HL-60 (cell line): ENCODE data around the gene ANO8.

ENCODE experiments used
- DNase-seq, 2 experiments: peaks; one replicate each; pipeline ENCODE4 v3.0.0-alpha.2; 2010 to 2020; ENCODE audit warnings: low read depth in 1 of 2, low spot score in 1 of 2
- H3K27ac ChIP-seq: fragments of 250-450 bp; sonication (Bioruptor Pico); replicated peaks from 2 replicates; pipeline ENCODE4 v1.5.1; 2020; ENCODE audit warnings: mild to moderate bottlenecking, moderate library complexity
- H3K27me3 ChIP-seq: fragments of 250-450 bp; sonication (Bioruptor Pico); 2 replicates; pipeline ENCODE4 v1.5.1; 2021; ENCODE audit warnings: mild to moderate bottlenecking, moderate library complexity; ENCODE audit not compliant: insufficient read depth, poor library complexity, severe bottlenecking
- H3K4me3 ChIP-seq: replicated peaks from 2 replicates; pipeline ENCODE4 v1.5.1; 2011; ENCODE audit warnings: mild to moderate bottlenecking, control low read depth, low read length; ENCODE audit not compliant: insufficient read depth
- CTCF ChIP-seq: IDR thresholded peaks from one replicate; pipeline ENCODE4 v1.5.1; 2011; ENCODE audit warnings: low read length, control low read depth, inconsistent platforms; ENCODE audit not compliant: insufficient read depth
- GABPA ChIP-seq: IDR thresholded peaks from 2 replicates; pipeline ENCODE4 v1.6.1; 2012; ENCODE audit warnings: low read depth
- POLR2AphosphoS5 ChIP-seq: IDR thresholded peaks from 2 replicates; pipeline ENCODE4 v1.6.1; 2012; ENCODE audit warnings: low read depth
- REST ChIP-seq: IDR thresholded peaks from 2 replicates; pipeline ENCODE4 v1.6.1; 2012; ENCODE audit warnings: low read depth; ENCODE audit not compliant: insufficient replicate concordance
- SPI1 ChIP-seq: IDR thresholded peaks from 2 replicates; pipeline ENCODE4 v1.6.1; 2012; ENCODE audit warnings: low read depth, mild to moderate bottlenecking, borderline replicate concordance
- long read RNA-seq: library from polyadenylated mRNA; unstranded; transcript quantifications from one replicate; pipeline ENCODE4 v2.0.0, GENCODE V29; 2020

The ANO8 gene
- long read RNA-seq: 0 reads

GRCh38 chr19:17334414-17335409, at the start of gene ANO8:
Gene ANO8 (minus strand): TSS chr19:17334855. CDS start chr19:17334670, 185 bp downstream.
- 0 out of 2 replicates have a peak, but pooled peaks have one; percentile 8 for TF ChIP-seq GABPA
- no peak for TF ChIP-seq REST
- Histone ChIP-seq H3K27ac (no peak within 1 kb of the TSS; the same call in 1 of the 2 replicates), H3K4me3 (peak within 1 kb of the TSS; percentile 56), H3K27me3 (peaks cover 13% of the 10 kb centered on the region)
- peak; percentile 91 to 96 for DNase-seq

- no peak for DNase-seq
- no peak overlapping the region for H3K27ac ChIP-seq
- TF ChIP-seq SPI1: no peak
- no peak for TF ChIP-seq POLR2AphosphoS5
- no peak for TF ChIP-seq GABPA
- no peak for TF ChIP-seq CTCF
- TF ChIP-seq REST: no peak
- H3K4me3 ChIP-seq: no peak overlapping the region
- peaks cover 6% of the 10 kb centered on the region for H3K27me3 ChIP-seq
These were observed 45.9 kb upstream of the ANO8 start for GRCh38 chr19:17380426-17381138.

GRCh38 chr19:17379221-17379631, 44.6 kb upstream of the ANO8 start:
- Histone ChIP-seq H3K27ac (no peak overlapping the region), H3K27me3 (peaks cover 6% of the 10 kb centered on the region), H3K4me3 (no peak overlapping the region)
- DNase-seq: no peak
- TF ChIP-seq CTCF: no peak
- TF ChIP-seq POLR2AphosphoS5: no peak
- no peak for TF ChIP-seq SPI1
- no peak for TF ChIP-seq REST
- no peak for TF ChIP-seq GABPA
